Uterus (tissue), 4 donors: ENCODE measurements around the gene SMG9. TPM values are rescaled to one million over a fixed set of nuclear protein-coding genes. Genes with fewer than 3 reads are reported as not detected.
A peak's percentile ranks its signal among the peaks of the same experiment; 100 is the strongest.

Experiments used
- DNase-seq, 2 donors: peaks; one replicate each; pipeline ENCODE4 v3.0.0-alpha.2; 2019 to 2020
- H3K27ac ChIP-seq, 2 donors: fragments of 200-600 bp; sonication (generic); 1 replicate in 1 of 2; 2 replicates in 1 of 2; pipeline ENCODE4 v1.5.1; 2016 to 2018
- H3K27me3 ChIP-seq, 2 donors: fragments of 200-600 bp; sonication (generic); one replicate each; pipeline ENCODE4 v1.5.1; 2018 to 2019; ENCODE audit warnings: control low read depth in 1 of 2
- H3K36me3 ChIP-seq, 2 donors: fragments of 200-600 bp; sonication (generic); one replicate each; pipeline ENCODE4 v1.5.1; 2019; ENCODE audit warnings: control low read depth in 1 of 2
- H3K4me1 ChIP-seq, 2 donors: fragments of 200-600 bp; sonication (generic); one replicate each; pipeline ENCODE4 v1.5.1; 2018 to 2019; ENCODE audit warnings: control low read depth in 1 of 2
- H3K4me3 ChIP-seq, 2 donors: fragments of 200-600 bp; sonication (generic); 1 replicate in 1 of 2; 2 replicates in 1 of 2; pipeline ENCODE4 v1.5.1; 2018 to 2019; ENCODE audit warnings: mild to moderate bottlenecking in 1 of 2
- H3K9me3 ChIP-seq, 2 donors: fragments of 200-600 bp; sonication (generic); one replicate each; pipeline ENCODE4 v1.5.1; 2019; ENCODE audit warnings: control low read depth in 1 of 2
- CTCF ChIP-seq, 4 experiments: fragments of 200-600 bp in 2 of 4; fragments of 450-650 bp in 2 of 4; sonication (generic) in 2 of 4; IDR thresholded peaks; one replicate each; pipeline ENCODE4 v1.5.1; 2016 to 2019; ENCODE audit warnings: antibody characterized with exemption in 4 of 4, mild to moderate bottlenecking in 2 of 4, moderate library complexity in 1 of 4
- POLR2A ChIP-seq, 2 donors: fragments of 450-650 bp; IDR thresholded peaks; one replicate each; pipeline ENCODE4 v1.6.1; 2016; ENCODE audit warnings: antibody characterized with exemption in 2 of 2, mild to moderate bottlenecking in 1 of 2, moderate library complexity in 1 of 2
- intact Hi-C: fragments of 100-400 bp; cut with DNase I; formaldehyde crosslinking; loops from one replicate; pipeline ENCODE4 v1.15.1; 2023; ENCODE audit warnings: low total_unique reads
- total RNA-seq, 4 donors: library from RNA; depleted of rRNA in 3 of 4; stranded (reverse); fragments of >200 nt in 3 of 4; gene quantifications; one replicate each; pipeline versions ENCODE4 v1.1.0 to v1.2.4, GENCODE V29; 2014 to 2023
- donor health status: DM: yes; HTN: yes; CAD: no.

Gene SMG9
- total RNA-seq, 4 donors from 2014 or later: 14.9 to 44.9 (median 27.2) TPM

GRCh38 chr19:43763473-43763939 is 8.7 kb upstream of the SMG9 start:
- intact Hi-C loops: no loop called here
- Histone ChIP-seq H3K36me3 (no peaks in the 10 kb centered on the region), H3K4me1 (no peaks in the 10 kb centered on the region), H3K27me3 (no peaks in the 10 kb centered on the region), H3K4me3 (no peak overlapping the region), H3K9me3 (no peaks in the 10 kb centered on the region), H3K27ac (no peak overlapping the region)
- TF ChIP-seq CTCF (IDR thresholded peaks at IDR 0.05) (no peak), POLR2A (IDR thresholded peaks at IDR 0.05) (no peak)
- DNase-seq: no peak

- Histone ChIP-seq H3K27me3 (no peaks in the 10 kb centered on the region), H3K4me3 (no peak overlapping the region), H3K4me1 (no peaks in the 10 kb centered on the region), H3K9me3 (no peaks in the 10 kb centered on the region), H3K36me3 (no peaks in the 10 kb centered on the region), H3K27ac (no peak overlapping the region)
- no peak for DNase-seq
- intact Hi-C loops: no loop called here
- TF ChIP-seq POLR2A (IDR thresholded peaks at IDR 0.05): no peak
- no peak for TF ChIP-seq CTCF (IDR thresholded peaks at IDR 0.05)
These were observed 8.1 kb upstream of the SMG9 start for GRCh38 chr19:43762814-43763213.

GRCh38 chr19:43760941-43761340 is 6.2 kb upstream of the SMG9 start:
- DNase-seq: no peak
- no peak for TF ChIP-seq POLR2A (IDR thresholded peaks at IDR 0.05)
- no peak for TF ChIP-seq CTCF (IDR thresholded peaks at IDR 0.05)
- intact Hi-C loops: no loop called here
- no peaks in the 10 kb centered on the region for H3K36me3 ChIP-seq
- H3K9me3 ChIP-seq: no peaks in the 10 kb centered on the region
- no peaks in the 10 kb centered on the region for H3K27me3 ChIP-seq
- H3K27ac ChIP-seq: no peak overlapping the region
- no peak overlapping the region for H3K4me3 ChIP-seq
- H3K4me1 ChIP-seq: no peaks in the 10 kb centered on the region

GRCh38 chr19:43759515-43759914 is 4.8 kb upstream of the SMG9 start:
- DNase-seq: no peak
- Histone ChIP-seq H3K9me3 (no peaks in the 10 kb centered on the region), H3K4me3 (no peak overlapping the region), H3K27me3 (no peaks in the 10 kb centered on the region), H3K27ac (no peak overlapping the region), H3K36me3 (no peaks in the 10 kb centered on the region), H3K4me1 (no peaks in the 10 kb centered on the region)
- intact Hi-C loops: no loop called here
- TF ChIP-seq POLR2A (IDR thresholded peaks at IDR 0.05) (no peak), CTCF (IDR thresholded peaks at IDR 0.05) (no peak)

GRCh38 chr19:43755256-43755801 is 567 bp upstream of the SMG9 start:
- H3K9me3 ChIP-seq: no peaks in the 10 kb centered on the region
- H3K27me3 ChIP-seq: no peaks in the 10 kb centered on the region
- peak; percentile 80 to 85 for DNase-seq
- H3K36me3 ChIP-seq: no peaks in the 10 kb centered on the region
- intact Hi-C loops: no loop called here
- no peaks in the 10 kb centered on the region for H3K4me1 ChIP-seq
- peak overlapping the region; percentile 71 to 72 for H3K4me3 ChIP-seq
- peak overlapping the region; percentile 97 to 99 for H3K27ac ChIP-seq
- TF ChIP-seq POLR2A (IDR thresholded peaks at IDR 0.05): no peak
- peak in 1 of 4 experiments; percentile 0 for TF ChIP-seq CTCF (IDR thresholded peaks at IDR 0.05)
